Skeletal muscle satellite cell (primary cell): ENCODE measurements around the gene KIF20B.
"Not testable (repeated sequence)": the region's sequence is repeated elsewhere in the genome, so short reads cannot be mapped to it uniquely, and the experiment has no call there.

ENCODE experiments used
- H3K27me3 ChIP-seq: 2 replicates; pipeline ENCODE4 v1.7.0; 2013; ENCODE audit warnings: low read length; ENCODE audit not compliant: control insufficient read depth, insufficient read depth
- H3K36me3 ChIP-seq: 2 replicates; pipeline ENCODE4 v1.7.0; 2013; ENCODE audit warnings: mild to moderate bottlenecking, control low read depth, low read length; ENCODE audit not compliant: insufficient read depth
- H3K4me1 ChIP-seq: 2 replicates; pipeline ENCODE4 v1.7.0; 2013; ENCODE audit warnings: low read length; ENCODE audit not compliant: control insufficient read depth, insufficient read depth
- H3K4me2 ChIP-seq: 2 replicates; pipeline ENCODE4 v1.7.0; 2013; ENCODE audit warnings: mild to moderate bottlenecking, low read length
- H3K4me3 ChIP-seq: 2 replicates; pipeline ENCODE4 v1.7.0; 2013; ENCODE audit warnings: low read length
- H3K9ac ChIP-seq: 2 replicates; pipeline ENCODE4 v1.7.0; 2013; ENCODE audit warnings: mild to moderate bottlenecking, low read depth, low read length, moderate library complexity
- H3K9me3 ChIP-seq: replicated peaks from 2 replicates; pipeline ENCODE4 v1.7.0; 2013; ENCODE audit warnings: mild to moderate bottlenecking, control low read depth, low read length

The KIF20B gene

DNA sequence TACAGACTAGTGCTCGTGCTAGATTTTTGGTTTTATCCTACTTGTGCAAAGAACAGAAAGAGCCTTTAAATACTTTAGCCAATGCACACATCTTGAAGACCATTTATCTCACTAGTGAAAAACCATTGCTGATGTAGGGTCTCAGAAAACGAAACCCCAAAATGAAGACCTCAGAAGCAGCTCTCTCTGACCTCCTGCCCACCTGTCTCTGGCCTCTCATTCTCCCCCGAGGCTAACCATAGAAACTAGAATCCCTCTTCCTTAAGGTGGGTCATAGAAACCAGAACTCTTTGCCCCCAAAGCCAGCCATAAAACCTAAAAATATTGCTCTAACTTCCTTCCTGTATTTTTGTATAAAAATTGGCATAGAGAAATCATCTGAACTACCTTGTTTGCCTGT, 112.2 kb downstream of the KIF20B start:
- Histone ChIP-seq H3K36me3 (no peaks in the 10 kb centered on the region), H3K4me3 (no peak overlapping the region), H3K4me2 (no peak overlapping the region), H3K9me3 (no peaks in the 10 kb centered on the region), H3K27me3 (peaks cover 39% of the 10 kb centered on the region), H3K4me1 (no peaks in the 10 kb centered on the region), H3K9ac (no peak overlapping the region)

DNA sequence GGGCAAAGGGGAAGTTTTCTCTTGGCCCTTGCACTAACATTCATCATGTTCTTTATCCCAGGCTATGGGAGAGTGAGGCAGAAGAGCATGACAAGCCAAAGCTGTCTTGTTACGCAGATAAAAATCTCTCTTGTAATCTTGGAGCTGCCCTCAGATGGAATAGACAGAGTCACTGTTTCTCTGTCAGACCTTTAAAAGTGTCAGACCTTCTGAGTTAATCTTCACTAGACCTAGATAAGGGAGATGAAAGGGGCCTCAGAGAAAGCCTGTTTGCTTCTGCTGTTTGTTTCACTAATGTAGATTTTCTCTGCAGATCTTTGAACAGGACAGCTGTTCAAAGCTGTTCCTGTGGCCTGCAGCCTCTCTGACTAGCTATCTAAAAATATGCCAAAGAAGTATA, 112.9 kb downstream of the KIF20B start:
- Histone ChIP-seq H3K9me3 (no peaks in the 10 kb centered on the region), H3K27me3 (peaks cover 34% of the 10 kb centered on the region), H3K4me1 (no peaks in the 10 kb centered on the region), H3K4me3 (no peak overlapping the region), H3K36me3 (no peaks in the 10 kb centered on the region), H3K4me2 (no peak overlapping the region), H3K9ac (no peak overlapping the region)

DNA sequence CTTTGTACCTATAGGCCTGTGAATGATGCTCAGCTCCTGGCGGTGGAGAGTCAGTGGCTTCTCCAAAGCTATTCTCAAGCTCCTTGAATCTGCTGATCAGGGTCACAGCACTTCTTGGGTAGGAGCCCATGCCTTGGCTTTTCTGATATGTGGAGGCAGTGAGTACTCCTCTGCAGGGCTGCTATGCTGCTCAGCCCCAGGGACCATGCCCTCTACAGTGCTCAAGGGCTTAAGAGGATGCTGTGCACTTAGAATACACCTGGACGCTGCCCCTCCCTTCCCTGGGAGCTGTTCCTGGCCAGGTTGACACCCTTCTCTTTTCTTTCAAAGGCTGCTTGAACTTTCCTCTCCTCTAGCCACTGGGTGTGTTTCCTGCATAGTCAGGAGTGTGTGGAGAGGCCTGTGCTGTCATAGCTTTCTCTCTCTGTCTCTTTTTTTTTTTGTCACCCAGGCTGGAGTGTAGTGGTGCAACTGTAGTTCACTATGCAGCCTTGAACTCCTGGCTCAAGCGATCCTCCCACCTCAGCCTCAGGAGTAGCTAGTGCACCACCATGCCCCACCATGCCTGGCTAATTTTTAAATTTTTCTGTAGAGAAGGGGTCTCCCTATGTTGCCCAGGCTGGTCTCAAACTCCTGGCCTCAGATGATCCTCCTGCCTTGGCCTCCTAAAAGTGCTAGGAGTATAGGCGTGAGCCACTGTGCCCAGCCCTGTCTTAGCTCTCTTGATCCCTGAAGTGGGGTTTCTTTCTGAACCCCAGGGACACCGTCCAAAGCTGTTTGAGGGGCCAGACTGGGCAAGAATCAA, 113.9 kb downstream of the KIF20B start:
- Histone ChIP-seq H3K4me3 (no peak overlapping the region), H3K9me3 (no peaks in the 10 kb centered on the region), H3K9ac (no peak overlapping the region), H3K4me1 (no peaks in the 10 kb centered on the region), H3K4me2 (no peak overlapping the region), H3K27me3 (peaks cover 34% of the 10 kb centered on the region), H3K36me3 (no peaks in the 10 kb centered on the region)

DNA sequence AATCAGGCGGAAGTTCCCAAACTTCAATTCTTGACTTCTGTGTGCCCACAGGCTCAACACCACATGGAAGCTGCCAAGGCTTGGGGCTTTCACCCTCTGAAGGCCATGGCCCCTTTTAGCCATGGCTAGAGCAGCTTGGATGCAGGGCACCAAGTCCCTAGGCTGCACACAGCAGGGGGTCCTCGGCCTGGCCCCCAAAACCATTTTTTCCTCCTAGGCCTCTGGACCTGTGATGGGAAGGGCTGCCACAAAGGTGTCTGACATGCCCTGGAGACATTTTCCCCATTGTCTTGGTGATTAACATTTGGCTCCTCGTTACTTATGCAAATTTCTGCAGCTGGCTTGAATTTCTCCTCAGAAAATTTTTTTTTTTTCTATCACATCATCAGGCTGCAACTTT, 117.6 kb downstream of the KIF20B start:
- H3K4me2 ChIP-seq, H3K4me1 ChIP-seq, H3K9ac ChIP-seq, H3K4me3 ChIP-seq, H3K36me3 ChIP-seq, H3K9me3 ChIP-seq: not testable (repeated sequence)
- peaks cover 20% of the 10 kb centered on the region for H3K27me3 ChIP-seq
